MCF 10A (cell line): ENCODE measurements around the gene STARD13. TPM values are rescaled to one million over a fixed set of nuclear protein-coding genes. Genes with fewer than 3 reads are reported as not detected.

Experiments used
- BruUV-seq: library from RNA; stranded (reverse); fragments of 400-500 nt; replicated peaks from 2 replicates; lab custom pipeline; 2021; lab: Mats Ljungman, UMichigan
- CTCF ChIA-PET: fragments of 300-600 bp; sonication (Branson Sonifier 250); formaldehyde crosslinking; extraction: SDS; loops from one replicate; lab custom pipeline; 2021; ENCODE audit warnings: antibody characterized with exemption, inconsistent platforms; lab: Yijun Ruan, JAX
- POLR2A ChIA-PET: fragments of 300-600, 350-650 bp; sonication (Branson Sonifier 250); formaldehyde crosslinking; extraction: SDS; loops from one replicate; lab custom pipeline; 2020; ENCODE audit warnings: antibody characterized with exemption, inconsistent platforms; lab: Yijun Ruan, JAX
- DNase-seq: peaks from one replicate; pipeline ENCODE4 v3.0.0-alpha.2; 2018; ENCODE audit not compliant: unreplicated experiment
- H3K27ac Mint-ChIP-seq: one replicate; pipeline ENCODE4 v1.8.0; 2022; ENCODE audit warnings: mild to moderate bottlenecking, low read depth, mixed read lengths; ENCODE audit not compliant: unreplicated experiment
- H3K27me3 Mint-ChIP-seq: one replicate; pipeline ENCODE4 v1.8.0; 2022; ENCODE audit warnings: mixed read lengths; ENCODE audit not compliant: insufficient read depth, unreplicated experiment
- H3K36me3 Mint-ChIP-seq: one replicate; pipeline ENCODE4 v1.8.0; 2022; ENCODE audit warnings: mild to moderate bottlenecking, moderate library complexity, mixed read lengths; ENCODE audit not compliant: insufficient read depth, unreplicated experiment
- H3K4me1 Mint-ChIP-seq: one replicate; pipeline ENCODE4 v1.8.0; 2022; ENCODE audit warnings: mixed read lengths; ENCODE audit not compliant: insufficient read depth, unreplicated experiment
- H3K4me3 Mint-ChIP-seq: one replicate; pipeline ENCODE4 v1.8.0; 2022; ENCODE audit warnings: mild to moderate bottlenecking, moderate library complexity, mixed read lengths; ENCODE audit not compliant: unreplicated experiment
- H3K9me3 Mint-ChIP-seq: one replicate; pipeline ENCODE4 v1.8.0; 2022; ENCODE audit warnings: mixed read lengths; ENCODE audit not compliant: unreplicated experiment
- CTCF ChIP-seq: fragments of 200-600 bp; IDR thresholded peaks from one replicate; pipeline ENCODE4 v1.8.0; 2022; ENCODE audit warnings: antibody characterized with exemption, mild to moderate bottlenecking; ENCODE audit not compliant: unreplicated experiment
- intact Hi-C: fragments of 100-400 bp; cut with micrococcal nuclease; formaldehyde crosslinking; loops from 2 replicates; pipeline ENCODE4 v1.14.1; 2022
- total RNA-seq: library from RNA; stranded (reverse); gene quantifications from 2 replicates; pipeline ENCODE4 v1.2.3, GENCODE V29; 2022

Gene STARD13
- total RNA-seq, 1 experiment from 2014 or later, result 31.9 TPM

- no peaks in the 10 kb centered on the region for H3K36me3 Mint-ChIP-seq
- CTCF ChIA-PET, result no interaction called here
- no TSS peak for BruUV-seq
- no peaks in the 10 kb centered on the region for H3K9me3 Mint-ChIP-seq
- intact Hi-C loops, result no loop called here
- peaks cover 12% of the 10 kb centered on the region for H3K4me1 Mint-ChIP-seq
- H3K4me3 Mint-ChIP-seq, result no peak overlapping the region
- no peak for TF ChIP-seq CTCF
- POLR2A ChIA-PET, result no interaction called here
- DNase-seq, result no peak
- H3K27ac Mint-ChIP-seq, result no peak overlapping the region
- H3K27me3 Mint-ChIP-seq, result peaks cover 6% of the 10 kb centered on the region
Measured at GRCh38 chr13:33079960-33080359, 205.6 kb downstream of the STARD13 start.

GRCh38 chr13:33078263-33078662 lies 207.3 kb downstream of the STARD13 start:
- H3K27ac Mint-ChIP-seq, result no peak overlapping the region
- H3K4me1 Mint-ChIP-seq, result peaks cover 12% of the 10 kb centered on the region
- POLR2A ChIA-PET, result interaction anchor here (0.7 kb wide), 1 partner anchor 119 kb away, joined by 3 read pairs; no protein-coding TSS in a partner anchor
- no peaks in the 10 kb centered on the region for H3K27me3 Mint-ChIP-seq
- no peaks in the 10 kb centered on the region for H3K36me3 Mint-ChIP-seq
- no peak overlapping the region for H3K4me3 Mint-ChIP-seq
- no peaks in the 10 kb centered on the region for H3K9me3 Mint-ChIP-seq
- no TSS peak for BruUV-seq
- no peak for TF ChIP-seq CTCF
- CTCF ChIA-PET, result interaction anchor here (0.6 to 1.1 kb wide), 4 partner anchors 87 to 499 kb away, joined by 3 to 4 read pairs (median 3); no protein-coding TSS in a partner anchor
- no peak for DNase-seq
- intact Hi-C loops, result no loop called here

GRCh38 chr13:33076001-33076992 lies 209.3 kb downstream of the STARD13 start:
- TF ChIP-seq CTCF, result no peak
- H3K27ac Mint-ChIP-seq, result no peak overlapping the region
- H3K4me1 Mint-ChIP-seq, result peaks cover 9% of the 10 kb centered on the region
- no peaks in the 10 kb centered on the region for H3K36me3 Mint-ChIP-seq
- H3K4me3 Mint-ChIP-seq, result no peak overlapping the region
- no peaks in the 10 kb centered on the region for H3K27me3 Mint-ChIP-seq
- no peaks in the 10 kb centered on the region for H3K9me3 Mint-ChIP-seq
- no peak for DNase-seq
- no TSS peak for BruUV-seq
- ChIA-PET POLR2A (no interaction called here), CTCF (no interaction called here)
- intact Hi-C loops, result no loop called here

- intact Hi-C loops, result no loop called here
- DNase-seq, result no peak
- TF ChIP-seq CTCF, result no peak
- Mint-ChIP-seq H3K4me3 (no peak overlapping the region), H3K27ac (no peak overlapping the region), H3K27me3 (no peaks in the 10 kb centered on the region), H3K36me3 (no peaks in the 10 kb centered on the region), H3K4me1 (no peaks in the 10 kb centered on the region), H3K9me3 (no peaks in the 10 kb centered on the region)
- ChIA-PET POLR2A (no interaction called here), CTCF (no interaction called here)
- BruUV-seq, result no TSS peak
Measured at GRCh38 chr13:33073338-33073737, 212.2 kb downstream of the STARD13 start.
